AG10803 (cell line): ENCODE data around the gene GINS3.
"Not testable (repeated sequence)": the region's sequence is repeated elsewhere in the genome, so short reads cannot be mapped to it uniquely, and the experiment has no call there.

Experiments used
- DNase-seq: peaks from one replicate; pipeline ENCODE4 v3.0.0; 2010; ENCODE audit warnings: low read depth
- H3K4me3 ChIP-seq: 2 replicates; pipeline ENCODE4 v1.5.1; 2011; ENCODE audit warnings: mild to moderate bottlenecking, low read length, control low read depth
- TF ChIP-seq, protein P1 (sequence below): conservative IDR thresholded peaks from 2 replicates; pipeline ENCODE4 v1.5.1; 2011; ENCODE audit warnings: mild to moderate bottlenecking, low read length, control low read depth, inconsistent platforms

Gene GINS3

DNA sequence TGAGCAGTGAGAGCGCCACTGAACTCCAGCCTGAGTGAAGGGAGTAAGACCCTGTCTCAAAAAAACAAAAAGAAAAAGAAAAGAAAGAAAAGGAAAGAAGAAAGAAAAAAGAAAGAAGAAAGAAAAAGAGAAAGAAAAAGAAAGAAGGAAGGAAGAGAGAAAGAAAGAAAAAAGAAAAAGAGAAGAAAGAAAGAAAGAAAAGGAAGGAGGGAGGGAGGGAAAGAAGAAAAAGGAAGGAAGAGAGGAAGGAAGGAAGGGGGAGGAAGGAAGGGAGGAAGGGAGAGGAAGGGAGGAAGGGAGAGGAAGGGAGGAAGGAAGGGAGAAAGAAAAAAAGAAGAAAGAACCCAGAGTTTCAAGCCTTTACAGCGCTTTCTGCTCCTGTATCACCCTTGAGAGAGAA lies 19.1 kb downstream of the GINS3 start:
- no peak overlapping the region for H3K4me3 ChIP-seq
- no peak for DNase-seq
- TF ChIP-seq, protein P1, sequence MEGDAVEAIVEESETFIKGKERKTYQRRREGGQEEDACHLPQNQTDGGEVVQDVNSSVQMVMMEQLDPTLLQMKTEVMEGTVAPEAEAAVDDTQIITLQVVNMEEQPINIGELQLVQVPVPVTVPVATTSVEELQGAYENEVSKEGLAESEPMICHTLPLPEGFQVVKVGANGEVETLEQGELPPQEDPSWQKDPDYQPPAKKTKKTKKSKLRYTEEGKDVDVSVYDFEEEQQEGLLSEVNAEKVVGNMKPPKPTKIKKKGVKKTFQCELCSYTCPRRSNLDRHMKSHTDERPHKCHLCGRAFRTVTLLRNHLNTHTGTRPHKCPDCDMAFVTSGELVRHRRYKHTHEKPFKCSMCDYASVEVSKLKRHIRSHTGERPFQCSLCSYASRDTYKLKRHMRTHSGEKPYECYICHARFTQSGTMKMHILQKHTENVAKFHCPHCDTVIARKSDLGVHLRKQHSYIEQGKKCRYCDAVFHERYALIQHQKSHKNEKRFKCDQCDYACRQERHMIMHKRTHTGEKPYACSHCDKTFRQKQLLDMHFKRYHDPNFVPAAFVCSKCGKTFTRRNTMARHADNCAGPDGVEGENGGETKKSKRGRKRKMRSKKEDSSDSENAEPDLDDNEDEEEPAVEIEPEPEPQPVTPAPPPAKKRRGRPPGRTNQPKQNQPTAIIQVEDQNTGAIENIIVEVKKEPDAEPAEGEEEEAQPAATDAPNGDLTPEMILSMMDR, result no peak

DNA sequence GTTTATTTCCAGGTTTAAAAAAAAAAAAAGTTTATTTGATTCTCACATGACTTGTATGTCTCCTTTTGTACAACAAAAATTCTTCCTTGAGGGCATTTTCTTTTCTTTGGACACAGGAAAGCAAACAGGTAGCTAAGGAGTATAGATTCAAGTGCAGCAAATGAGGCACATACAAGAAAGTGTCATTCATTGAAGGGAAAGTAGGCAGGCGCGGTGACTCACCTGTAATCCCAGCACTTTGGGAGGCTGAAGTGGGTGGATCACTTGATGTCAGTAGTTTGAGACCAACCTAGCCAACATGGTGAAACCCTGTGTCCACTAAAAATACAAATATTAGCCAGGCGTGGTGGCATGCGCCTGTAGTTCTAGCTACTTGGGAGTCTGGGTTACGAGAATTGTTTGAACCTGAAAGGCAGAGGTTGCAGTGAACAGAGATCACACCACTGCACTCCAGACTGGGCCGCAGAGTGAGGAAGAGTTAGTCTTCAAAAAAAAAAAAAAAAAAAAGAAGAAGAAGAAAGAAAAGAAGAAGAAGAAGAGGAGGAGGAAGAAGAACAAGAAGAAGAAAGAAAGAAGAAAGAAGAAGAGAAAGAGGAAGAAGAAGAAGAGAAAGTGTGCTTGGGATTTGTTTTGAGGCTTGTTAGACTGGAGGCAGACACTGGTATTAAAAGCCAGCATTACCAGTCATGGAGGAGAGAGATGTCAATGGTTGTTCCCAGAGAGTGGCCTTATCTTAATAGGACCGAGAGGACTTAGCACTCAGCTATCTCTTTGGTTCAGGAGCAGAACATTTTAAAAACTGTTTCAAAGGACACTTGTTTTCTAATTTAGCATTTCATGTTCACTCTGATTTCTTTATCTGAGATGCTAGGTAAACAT lies 19.7 kb downstream of the GINS3 start:
- TF ChIP-seq, protein P1, result no peak
- no peak overlapping the region for H3K4me3 ChIP-seq
- DNase-seq, result no peak

DNA sequence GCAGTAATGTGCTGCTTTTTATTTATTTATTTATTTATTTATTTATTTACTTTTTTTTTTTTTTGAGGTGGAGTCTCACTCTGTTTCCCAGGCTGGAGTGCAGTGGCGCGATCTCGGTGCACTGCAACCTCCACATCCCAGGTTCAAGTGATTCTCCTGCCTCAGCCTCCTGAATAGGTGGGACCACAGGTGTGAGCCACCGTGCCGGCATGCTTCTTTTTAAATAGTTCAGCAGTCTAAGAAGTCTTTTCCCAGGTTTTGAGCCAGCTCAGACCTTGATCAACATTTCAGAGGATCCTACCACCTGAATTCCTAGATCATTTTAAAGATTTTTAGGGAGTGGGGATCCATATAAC lies 20.3 kb downstream of the GINS3 start:
- H3K4me3 ChIP-seq, result not testable (repeated sequence)

DNA sequence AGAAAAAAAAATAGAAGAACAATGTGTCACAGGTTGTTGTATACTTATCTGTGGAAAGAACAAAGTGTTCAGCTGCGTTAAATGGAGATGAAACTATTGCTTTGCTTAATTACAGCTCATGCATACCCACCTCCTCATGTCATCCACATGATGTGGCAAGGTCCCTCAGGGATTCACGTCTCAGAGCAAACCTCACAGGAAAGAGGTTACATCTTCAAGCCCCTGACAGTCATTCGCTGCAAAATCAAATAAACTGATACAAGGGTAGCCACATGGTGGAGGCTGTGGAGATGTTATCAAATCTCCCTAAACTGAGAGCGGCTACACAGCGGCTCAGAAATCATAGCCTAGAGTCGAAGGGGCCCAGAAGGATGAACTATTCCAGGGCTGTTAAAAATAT lies 21.1 kb downstream of the GINS3 start:
- no peak overlapping the region for H3K4me3 ChIP-seq
- TF ChIP-seq, protein P1, result no peak
- DNase-seq, result no peak

More for the DNA sequence above, 20.3 kb downstream of the GINS3 start:
- not testable (repeated sequence) for DNase-seq

DNA sequence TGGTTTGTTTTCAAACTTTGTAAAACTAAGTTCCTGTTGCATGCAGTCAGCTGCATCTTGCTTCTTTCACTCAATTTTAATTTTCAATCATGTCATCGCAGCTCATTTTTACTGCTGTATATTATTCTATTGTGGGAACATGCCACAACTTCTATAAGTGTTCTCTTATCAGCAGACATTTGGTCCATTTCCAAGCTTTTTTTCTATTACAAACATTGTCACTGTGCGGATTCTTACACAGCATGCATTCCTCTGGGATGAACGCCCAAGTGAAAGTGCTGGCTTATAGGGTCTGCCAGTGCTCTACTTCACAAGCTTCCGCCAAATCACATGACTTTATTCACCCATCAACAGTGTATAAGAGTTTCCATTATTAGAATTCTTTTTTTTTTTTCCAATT lies 22.7 kb downstream of the GINS3 start:
- DNase-seq, result no peak
- TF ChIP-seq, protein P1, result no peak
- no peak overlapping the region for H3K4me3 ChIP-seq

DNA sequence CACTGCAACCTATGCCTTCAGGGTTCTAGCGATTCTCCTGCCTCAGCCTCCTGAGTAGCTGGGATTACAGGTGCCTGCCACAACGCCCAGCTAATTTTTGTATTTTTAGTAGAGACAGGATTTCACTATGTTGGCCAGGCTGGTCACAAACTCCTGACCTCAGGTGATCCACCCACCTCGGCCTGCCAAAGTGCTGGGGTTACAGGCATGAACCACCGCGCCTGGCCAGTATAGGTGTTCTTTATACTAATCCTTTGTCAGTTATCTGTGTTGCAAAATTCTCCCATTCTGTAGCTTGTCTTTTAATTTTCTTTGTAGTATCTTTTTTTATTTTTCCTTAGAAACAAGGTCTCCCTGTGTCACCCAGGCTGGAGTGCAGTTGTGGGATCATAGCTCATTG lies 23.7 kb downstream of the GINS3 start:
- not testable (repeated sequence) for DNase-seq

DNA sequence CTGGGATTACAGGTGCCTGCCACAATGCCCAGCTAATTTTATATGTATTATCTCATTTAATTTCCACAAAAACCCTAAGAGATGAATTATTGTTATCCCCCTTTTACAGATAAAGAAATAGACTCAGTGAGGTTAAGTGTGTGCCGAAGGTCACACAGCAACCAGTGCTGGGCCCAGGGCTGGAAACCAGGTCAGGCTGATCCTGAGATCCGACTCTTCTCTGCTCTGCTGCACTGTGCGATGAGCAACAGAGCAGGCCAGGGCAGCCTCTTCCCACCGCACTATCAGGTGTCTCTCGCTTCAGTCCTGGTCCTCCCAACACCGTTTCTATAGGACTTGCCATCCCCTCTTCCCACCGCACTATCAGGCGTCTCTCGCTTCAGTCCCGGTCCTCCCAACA lies 24.8 kb downstream of the GINS3 start:
- DNase-seq, result no peak
- TF ChIP-seq, protein P1, result no peak
- H3K4me3 ChIP-seq, result no peak overlapping the region

More for the DNA sequence above, 23.7 kb downstream of the GINS3 start:
- H3K4me3 ChIP-seq, result not testable (repeated sequence)

DNA sequence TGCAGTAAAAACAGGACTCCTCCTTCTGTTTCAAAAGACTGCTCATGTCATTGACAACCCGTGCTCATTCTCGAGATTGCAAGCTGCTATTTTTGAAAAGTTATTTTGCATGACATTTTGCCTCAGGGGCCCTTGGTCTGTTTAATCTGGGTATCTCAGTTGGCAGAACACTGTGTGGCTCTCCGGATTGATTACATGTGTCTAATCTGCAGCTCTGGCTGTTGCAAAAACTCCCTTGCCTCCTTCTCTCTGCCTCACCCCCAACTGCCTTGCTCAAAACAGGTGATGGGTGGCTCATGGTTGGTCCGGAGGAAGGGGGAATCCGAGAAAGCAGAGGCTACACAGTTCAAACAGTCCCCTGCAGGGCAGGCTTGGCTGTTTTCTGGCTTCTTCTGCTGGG lies 25.3 kb downstream of the GINS3 start:
- no peak overlapping the region for H3K4me3 ChIP-seq

More for the DNA sequence above, 25.3 kb downstream of the GINS3 start:
- DNase-seq, result no peak
- TF ChIP-seq, protein P1, result no peak
